Right atrium auricular region (tissue), 2 donors: ENCODE results near the gene TMEM37. TPM values are rescaled to one million over a fixed set of nuclear protein-coding genes. Genes with fewer than 3 reads are reported as not detected.

ENCODE experiments used
- DNase-seq: peaks from one replicate; pipeline ENCODE4 v3.0.0-alpha.2; 2019; ENCODE audit warnings: low spot score
- H3K27ac ChIP-seq, 2 donors: fragments of 200-600 bp; sonication (generic); 1 replicate in 1 of 2; 2 replicates in 1 of 2; pipeline ENCODE4 v1.5.1; 2016 to 2019
- H3K27me3 ChIP-seq, 2 donors: fragments of 200-600 bp; sonication (generic); one replicate each; pipeline versions ENCODE4 v1.5.1 to v1.6.0; 2017 to 2019
- H3K36me3 ChIP-seq: fragments of 200-600 bp; sonication (generic); one replicate; pipeline ENCODE4 v1.5.1; 2016
- H3K4me1 ChIP-seq, 2 donors: fragments of 200-600 bp; sonication (generic); one replicate each; pipeline versions ENCODE4 v1.5.1 to v1.6.0; 2017 to 2019
- H3K4me3 ChIP-seq, 2 donors: fragments of 200-600 bp; sonication (generic); 1 replicate in 1 of 2; 2 replicates in 1 of 2; pipeline ENCODE4 v1.5.1; 2017 to 2019; ENCODE audit warnings: mild to moderate bottlenecking in 1 of 2, moderate library complexity in 1 of 2
- H3K9me3 ChIP-seq, 2 donors: fragments of 200-600 bp; sonication (generic); one replicate each; pipeline ENCODE4 v1.5.1; 2019
- total RNA-seq, 2 donors: library from RNA; depleted of rRNA; stranded (reverse); fragments of >200 nt; gene quantifications; one replicate each; pipeline ENCODE4 v1.1.0, GENCODE V29; 2016
- TF ChIP-seq, protein P1 (sequence below), 2 donors: fragments of 200-600 bp; sonication (generic); IDR thresholded peaks; one replicate each; pipeline ENCODE4 v1.5.1; 2019; ENCODE audit warnings: antibody characterized with exemption in 2 of 2

Gene TMEM37
- total RNA-seq, 2 donors from 2014 or later = 3.3 to 5.4 TPM

DNA sequence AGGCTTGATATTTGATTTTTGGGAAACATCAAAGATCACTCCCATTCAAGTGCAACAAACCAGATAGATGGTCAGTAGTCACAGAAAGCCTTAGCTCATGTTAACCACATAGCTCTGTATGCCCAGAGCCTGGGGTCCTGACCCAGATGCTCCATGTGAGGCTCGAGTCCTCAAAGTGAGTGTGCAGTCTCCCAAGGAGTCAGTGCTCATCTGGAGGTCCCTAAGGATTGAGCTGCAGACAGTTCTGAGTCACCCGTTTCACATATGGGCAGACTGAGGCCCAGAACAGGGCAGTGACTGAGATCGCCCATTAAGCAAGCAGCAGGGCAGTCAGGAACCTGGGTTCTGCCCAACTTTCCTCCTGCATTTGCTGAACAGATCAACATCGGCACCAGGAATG, 9.2 kb downstream of the TMEM37 start:
- TF ChIP-seq, protein P1, sequence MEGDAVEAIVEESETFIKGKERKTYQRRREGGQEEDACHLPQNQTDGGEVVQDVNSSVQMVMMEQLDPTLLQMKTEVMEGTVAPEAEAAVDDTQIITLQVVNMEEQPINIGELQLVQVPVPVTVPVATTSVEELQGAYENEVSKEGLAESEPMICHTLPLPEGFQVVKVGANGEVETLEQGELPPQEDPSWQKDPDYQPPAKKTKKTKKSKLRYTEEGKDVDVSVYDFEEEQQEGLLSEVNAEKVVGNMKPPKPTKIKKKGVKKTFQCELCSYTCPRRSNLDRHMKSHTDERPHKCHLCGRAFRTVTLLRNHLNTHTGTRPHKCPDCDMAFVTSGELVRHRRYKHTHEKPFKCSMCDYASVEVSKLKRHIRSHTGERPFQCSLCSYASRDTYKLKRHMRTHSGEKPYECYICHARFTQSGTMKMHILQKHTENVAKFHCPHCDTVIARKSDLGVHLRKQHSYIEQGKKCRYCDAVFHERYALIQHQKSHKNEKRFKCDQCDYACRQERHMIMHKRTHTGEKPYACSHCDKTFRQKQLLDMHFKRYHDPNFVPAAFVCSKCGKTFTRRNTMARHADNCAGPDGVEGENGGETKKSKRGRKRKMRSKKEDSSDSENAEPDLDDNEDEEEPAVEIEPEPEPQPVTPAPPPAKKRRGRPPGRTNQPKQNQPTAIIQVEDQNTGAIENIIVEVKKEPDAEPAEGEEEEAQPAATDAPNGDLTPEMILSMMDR (IDR thresholded peaks at IDR 0.05) = no peak
- H3K4me1 ChIP-seq = no peaks in the 10 kb centered on the region
- H3K9me3 ChIP-seq = no peaks in the 10 kb centered on the region
- H3K27ac ChIP-seq = no peak overlapping the region
- H3K36me3 ChIP-seq = no peaks in the 10 kb centered on the region
- no peaks in the 10 kb centered on the region for H3K27me3 ChIP-seq
- no peak overlapping the region for H3K4me3 ChIP-seq
- DNase-seq = no peak

DNA sequence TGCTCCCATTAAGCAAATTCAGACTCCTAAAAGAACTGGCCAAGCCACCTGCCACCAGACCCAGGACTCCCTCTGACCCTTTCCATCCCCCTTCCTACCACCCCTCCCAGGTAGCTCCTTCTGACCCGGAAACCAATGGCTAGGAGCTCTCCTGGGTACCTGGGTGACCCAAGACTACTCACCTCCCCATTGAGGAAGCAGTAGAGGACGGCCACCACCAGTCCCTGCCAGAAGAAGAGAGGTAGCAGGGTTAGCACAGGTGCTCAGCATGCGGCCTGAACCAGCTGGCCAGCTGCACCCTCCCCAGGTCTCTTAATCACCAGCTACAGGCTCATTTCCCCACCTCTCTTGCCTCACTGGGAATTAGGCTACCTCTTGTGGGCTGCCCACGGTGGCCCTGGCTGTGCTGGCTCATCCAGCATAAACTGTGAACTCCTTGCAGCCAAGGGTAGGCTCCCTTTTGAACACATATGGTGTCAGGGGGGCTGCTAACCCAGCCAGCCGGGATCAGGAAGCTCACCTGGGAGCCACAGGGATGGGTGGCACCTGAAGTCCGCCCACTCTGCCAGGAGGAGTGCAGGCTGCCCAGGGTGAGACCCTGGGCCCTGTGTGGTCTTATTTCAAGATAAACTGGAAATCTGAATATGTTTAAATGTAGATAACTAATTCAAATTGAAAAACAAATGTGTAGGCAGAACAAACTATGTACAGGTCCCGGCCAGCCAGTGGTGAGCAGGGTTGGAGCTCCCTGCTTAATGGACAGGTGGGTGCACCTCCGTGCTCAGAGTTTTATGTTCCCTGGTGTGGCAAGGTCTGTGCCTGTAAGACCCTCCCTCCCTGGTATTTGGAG, 9.9 kb downstream of the TMEM37 start:
- Histone ChIP-seq H3K4me3 (no peak overlapping the region), H3K27ac (no peak overlapping the region), H3K9me3 (no peaks in the 10 kb centered on the region), H3K27me3 (no peaks in the 10 kb centered on the region), H3K36me3 (no peaks in the 10 kb centered on the region), H3K4me1 (no peaks in the 10 kb centered on the region)
- TF ChIP-seq, protein P1 (IDR thresholded peaks at IDR 0.05) = no peak
- DNase-seq = no peak

DNA sequence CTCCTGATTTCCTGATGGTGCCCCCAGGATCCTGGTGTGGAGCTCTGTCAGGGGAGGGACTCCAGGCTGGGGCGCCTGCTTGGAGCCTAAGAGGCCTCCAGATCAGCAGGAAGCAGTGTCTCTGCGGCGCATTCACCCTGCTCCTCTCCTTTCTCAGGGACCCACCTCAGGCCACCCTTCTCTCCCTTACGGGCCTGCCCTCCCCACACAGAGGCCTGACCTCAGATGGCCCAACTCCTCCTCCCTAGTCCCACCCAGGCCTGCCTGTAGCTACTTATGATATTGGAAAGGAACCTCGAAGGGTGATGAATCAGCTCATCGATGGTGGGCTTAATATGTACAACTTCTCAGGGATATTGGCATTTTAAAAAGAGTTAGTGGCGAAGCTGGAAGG, 10.6 kb downstream of the TMEM37 start:
- H3K36me3 ChIP-seq = no peaks in the 10 kb centered on the region
- H3K4me1 ChIP-seq = no peaks in the 10 kb centered on the region
- DNase-seq = no peak
- TF ChIP-seq, protein P1 (IDR thresholded peaks at IDR 0.05) = no peak
- H3K4me3 ChIP-seq = no peak overlapping the region
- H3K27me3 ChIP-seq = no peaks in the 10 kb centered on the region
- no peak overlapping the region for H3K27ac ChIP-seq
- H3K9me3 ChIP-seq = no peaks in the 10 kb centered on the region

DNA sequence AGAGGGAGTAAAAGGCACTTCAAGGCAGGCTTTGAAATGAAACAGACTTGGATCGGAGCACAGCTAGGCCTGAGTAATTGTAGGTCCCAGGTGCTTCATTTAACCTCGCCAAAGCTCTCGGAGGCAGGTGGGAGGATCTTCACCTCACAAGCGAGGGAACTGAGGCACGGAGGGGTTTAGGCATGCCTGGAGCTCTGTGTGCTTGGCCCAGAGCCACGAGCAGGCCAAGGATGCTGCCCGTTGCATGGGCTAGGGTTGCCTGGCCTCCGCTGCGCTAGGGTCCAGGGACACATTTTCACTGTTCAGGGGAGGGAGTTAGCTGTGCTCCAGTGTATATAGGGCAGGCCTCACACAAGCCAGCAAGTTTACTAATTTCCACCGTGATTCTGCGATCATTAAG, 11.2 kb downstream of the TMEM37 start:
- Histone ChIP-seq H3K36me3 (no peaks in the 10 kb centered on the region), H3K4me3 (no peak overlapping the region), H3K27ac (no peak overlapping the region), H3K9me3 (no peaks in the 10 kb centered on the region), H3K27me3 (no peaks in the 10 kb centered on the region), H3K4me1 (no peaks in the 10 kb centered on the region)
- TF ChIP-seq, protein P1 (IDR thresholded peaks at IDR 0.05) = no peak
- DNase-seq = no peak

DNA sequence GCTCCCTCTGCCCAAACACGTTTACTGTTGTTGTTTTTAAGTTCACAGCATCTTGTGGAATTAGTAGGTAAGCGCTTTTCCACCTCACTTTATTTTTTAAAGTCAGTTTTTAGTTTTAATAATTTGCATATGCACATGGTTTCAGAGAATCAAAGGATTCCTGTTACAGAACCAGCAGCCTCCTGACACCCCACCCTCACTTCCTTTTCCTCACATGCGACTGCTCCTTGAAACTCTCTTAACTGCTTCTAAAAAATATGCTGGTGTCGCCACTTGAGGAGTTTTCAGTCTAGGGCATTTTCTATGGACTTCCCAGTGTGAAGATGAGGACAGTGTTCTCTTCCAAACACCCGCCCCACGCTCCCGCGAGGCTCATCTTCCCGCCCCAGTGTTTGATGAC, 14.4 kb downstream of the TMEM37 start:
- H3K9me3 ChIP-seq = no peaks in the 10 kb centered on the region
- no peaks in the 10 kb centered on the region for H3K27me3 ChIP-seq
- no peak overlapping the region for H3K27ac ChIP-seq
- no peak for DNase-seq
- H3K4me3 ChIP-seq = no peak overlapping the region
- TF ChIP-seq, protein P1 (IDR thresholded peaks at IDR 0.05) = no peak
- H3K4me1 ChIP-seq = no peaks in the 10 kb centered on the region
- H3K36me3 ChIP-seq = no peaks in the 10 kb centered on the region
